Ishikawa (cell line): ENCODE measurements around the gene CLPTM1L.

Source experiments
- CREB1 ChIP-seq: IDR thresholded peaks from 2 replicates; pipeline ENCODE4 v1.6.1; 2012; ENCODE audit warnings: low read depth
- EP300 ChIP-seq: IDR thresholded peaks from 2 replicates; pipeline ENCODE4 v1.6.1; 2012; ENCODE audit warnings: borderline replicate concordance
- FOXM1 ChIP-seq: IDR thresholded peaks from 2 replicates; pipeline ENCODE4 v1.6.1; 2012; ENCODE audit warnings: low read depth, borderline replicate concordance
- MAX ChIP-seq: IDR thresholded peaks from 2 replicates; pipeline ENCODE4 v1.6.1; 2012
- RAD21 ChIP-seq: IDR thresholded peaks from 2 replicates; pipeline ENCODE4 v1.6.1; 2012; ENCODE audit warnings: low read depth
- REST ChIP-seq: IDR thresholded peaks from 2 replicates; pipeline ENCODE4 v1.6.1; 2012; ENCODE audit warnings: low read depth, mild to moderate bottlenecking
- TAF1 ChIP-seq: IDR thresholded peaks from 2 replicates; pipeline ENCODE4 v1.6.1; 2012; ENCODE audit warnings: low read depth, mild to moderate bottlenecking
- YY1 ChIP-seq: IDR thresholded peaks from 2 replicates; pipeline ENCODE4 v1.6.1; 2012; ENCODE audit warnings: low read depth
- ZBTB7A ChIP-seq: IDR thresholded peaks from 2 replicates; pipeline ENCODE4 v1.6.1; 2012; ENCODE audit warnings: low read depth

GRCh38 chr5:1368236-1368635, 23.3 kb upstream of the CLPTM1L start:
- no peak for TF ChIP-seq EP300
- TF ChIP-seq CREB1, result no peak
- no peak for TF ChIP-seq MAX
- no peak for TF ChIP-seq RAD21
- no peak for TF ChIP-seq ZBTB7A
- TF ChIP-seq FOXM1, result no peak
- TF ChIP-seq TAF1, result no peak
- no peak for TF ChIP-seq YY1
- no peak for TF ChIP-seq REST
